ENCODE measurements around the gene ELK3.

Gene ELK3

DNA sequence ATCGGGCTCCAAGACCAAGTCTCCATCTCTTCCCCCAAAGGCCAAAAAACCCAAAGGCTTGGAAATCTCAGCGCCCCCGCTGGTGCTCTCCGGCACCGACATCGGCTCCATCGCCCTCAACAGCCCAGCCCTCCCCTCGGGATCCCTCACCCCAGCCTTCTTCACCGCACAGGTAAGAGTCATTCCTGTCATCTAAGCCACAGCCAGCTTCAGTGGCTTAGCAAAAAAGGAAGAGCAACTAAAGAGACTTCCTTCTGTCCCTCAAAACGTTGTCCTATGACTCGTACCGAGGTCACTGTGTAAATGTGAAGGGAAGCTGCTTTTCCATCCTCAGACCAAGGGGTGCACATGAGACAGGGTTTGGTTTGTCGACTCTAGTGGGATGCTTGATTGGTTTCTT lies 53.4 kb downstream of the ELK3 start:
- Histone ChIP-seq H3K4me3 (replicated peaks; ENCODE audit: insufficient read depth, low read length) (no peak overlapping the region), H3K27me3 (ENCODE audit: insufficient read depth, poor library complexity, severe bottlenecking) (no peaks in the 10 kb centered on the region), H3K27ac (replicated peaks) (no peak overlapping the region)
- DNase-seq (ENCODE audit: low read depth in 1 of 2, low spot score in 1 of 2): no peak
- TF ChIP-seq SPI1 (IDR thresholded peaks at IDR 0.05; ENCODE audit: borderline replicate concordance, low read depth): no peak
- TF ChIP-seq POLR2AphosphoS5 (IDR thresholded peaks at IDR 0.05; ENCODE audit: low read depth): no peak
- TF ChIP-seq GABPA (IDR thresholded peaks at IDR 0.05; ENCODE audit: low read depth): no peak
- TF ChIP-seq, protein P1, sequence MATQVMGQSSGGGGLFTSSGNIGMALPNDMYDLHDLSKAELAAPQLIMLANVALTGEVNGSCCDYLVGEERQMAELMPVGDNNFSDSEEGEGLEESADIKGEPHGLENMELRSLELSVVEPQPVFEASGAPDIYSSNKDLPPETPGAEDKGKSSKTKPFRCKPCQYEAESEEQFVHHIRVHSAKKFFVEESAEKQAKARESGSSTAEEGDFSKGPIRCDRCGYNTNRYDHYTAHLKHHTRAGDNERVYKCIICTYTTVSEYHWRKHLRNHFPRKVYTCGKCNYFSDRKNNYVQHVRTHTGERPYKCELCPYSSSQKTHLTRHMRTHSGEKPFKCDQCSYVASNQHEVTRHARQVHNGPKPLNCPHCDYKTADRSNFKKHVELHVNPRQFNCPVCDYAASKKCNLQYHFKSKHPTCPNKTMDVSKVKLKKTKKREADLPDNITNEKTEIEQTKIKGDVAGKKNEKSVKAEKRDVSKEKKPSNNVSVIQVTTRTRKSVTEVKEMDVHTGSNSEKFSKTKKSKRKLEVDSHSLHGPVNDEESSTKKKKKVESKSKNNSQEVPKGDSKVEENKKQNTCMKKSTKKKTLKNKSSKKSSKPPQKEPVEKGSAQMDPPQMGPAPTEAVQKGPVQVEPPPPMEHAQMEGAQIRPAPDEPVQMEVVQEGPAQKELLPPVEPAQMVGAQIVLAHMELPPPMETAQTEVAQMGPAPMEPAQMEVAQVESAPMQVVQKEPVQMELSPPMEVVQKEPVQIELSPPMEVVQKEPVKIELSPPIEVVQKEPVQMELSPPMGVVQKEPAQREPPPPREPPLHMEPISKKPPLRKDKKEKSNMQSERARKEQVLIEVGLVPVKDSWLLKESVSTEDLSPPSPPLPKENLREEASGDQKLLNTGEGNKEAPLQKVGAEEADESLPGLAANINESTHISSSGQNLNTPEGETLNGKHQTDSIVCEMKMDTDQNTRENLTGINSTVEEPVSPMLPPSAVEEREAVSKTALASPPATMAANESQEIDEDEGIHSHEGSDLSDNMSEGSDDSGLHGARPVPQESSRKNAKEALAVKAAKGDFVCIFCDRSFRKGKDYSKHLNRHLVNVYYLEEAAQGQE (IDR thresholded peaks at IDR 0.05; ENCODE audit: insufficient replicate concordance, low read depth): no peak
- TF ChIP-seq, protein P2, sequence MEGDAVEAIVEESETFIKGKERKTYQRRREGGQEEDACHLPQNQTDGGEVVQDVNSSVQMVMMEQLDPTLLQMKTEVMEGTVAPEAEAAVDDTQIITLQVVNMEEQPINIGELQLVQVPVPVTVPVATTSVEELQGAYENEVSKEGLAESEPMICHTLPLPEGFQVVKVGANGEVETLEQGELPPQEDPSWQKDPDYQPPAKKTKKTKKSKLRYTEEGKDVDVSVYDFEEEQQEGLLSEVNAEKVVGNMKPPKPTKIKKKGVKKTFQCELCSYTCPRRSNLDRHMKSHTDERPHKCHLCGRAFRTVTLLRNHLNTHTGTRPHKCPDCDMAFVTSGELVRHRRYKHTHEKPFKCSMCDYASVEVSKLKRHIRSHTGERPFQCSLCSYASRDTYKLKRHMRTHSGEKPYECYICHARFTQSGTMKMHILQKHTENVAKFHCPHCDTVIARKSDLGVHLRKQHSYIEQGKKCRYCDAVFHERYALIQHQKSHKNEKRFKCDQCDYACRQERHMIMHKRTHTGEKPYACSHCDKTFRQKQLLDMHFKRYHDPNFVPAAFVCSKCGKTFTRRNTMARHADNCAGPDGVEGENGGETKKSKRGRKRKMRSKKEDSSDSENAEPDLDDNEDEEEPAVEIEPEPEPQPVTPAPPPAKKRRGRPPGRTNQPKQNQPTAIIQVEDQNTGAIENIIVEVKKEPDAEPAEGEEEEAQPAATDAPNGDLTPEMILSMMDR (IDR thresholded peaks at IDR 0.05; ENCODE audit: insufficient read depth, low read length): no peak

DNA sequence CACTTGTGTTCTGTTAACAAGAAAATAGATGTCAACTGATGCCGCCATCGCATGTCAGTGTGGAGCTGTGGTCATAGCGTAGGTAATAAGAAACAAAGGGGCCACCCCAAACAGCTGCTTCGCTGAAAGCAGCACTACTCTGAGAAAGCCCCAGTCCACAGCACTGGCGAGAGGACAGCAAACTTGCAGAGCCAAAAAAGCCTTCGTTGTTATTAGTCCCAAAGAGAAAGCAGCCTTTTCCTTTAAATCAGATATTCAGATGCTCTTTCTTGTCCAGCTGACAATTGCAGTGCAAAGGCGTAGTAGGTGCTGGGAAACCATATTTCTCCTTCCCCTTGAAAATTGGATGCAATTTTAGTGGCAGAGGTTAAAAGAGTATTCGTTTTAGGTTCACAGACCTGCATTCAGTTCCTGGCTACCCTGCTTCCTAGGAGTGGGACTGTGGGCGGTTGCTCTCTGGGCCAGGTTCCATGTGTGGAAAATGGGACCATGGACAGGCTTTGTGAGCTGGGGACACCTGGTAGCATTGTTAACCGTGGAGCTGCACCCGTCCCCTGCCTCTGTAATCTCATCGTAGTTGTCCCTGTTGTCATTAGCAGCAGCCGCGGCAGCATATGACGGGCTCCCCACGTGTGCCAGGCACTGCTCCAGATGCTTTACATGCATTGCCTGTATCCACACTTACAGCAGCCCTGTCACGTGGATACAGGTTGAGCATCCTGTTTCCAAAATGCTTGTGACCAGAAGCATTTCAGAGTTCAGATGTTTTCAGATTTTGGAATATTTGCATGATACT lies 54.2 kb downstream of the ELK3 start:
- Histone ChIP-seq H3K4me3 (replicated peaks; ENCODE audit: insufficient read depth, low read length) (no peak overlapping the region), H3K27me3 (ENCODE audit: insufficient read depth, poor library complexity, severe bottlenecking) (no peaks in the 10 kb centered on the region), H3K27ac (replicated peaks) (no peak overlapping the region)
- no peak for DNase-seq (ENCODE audit: low read depth in 1 of 2, low spot score in 1 of 2)
- TF ChIP-seq, protein P1 (IDR thresholded peaks at IDR 0.05; ENCODE audit: insufficient replicate concordance, low read depth): no peak
- no peak for TF ChIP-seq SPI1 (IDR thresholded peaks at IDR 0.05; ENCODE audit: borderline replicate concordance, low read depth)
- TF ChIP-seq GABPA (IDR thresholded peaks at IDR 0.05; ENCODE audit: low read depth): no peak
- no peak for TF ChIP-seq POLR2AphosphoS5 (IDR thresholded peaks at IDR 0.05; ENCODE audit: low read depth)
- TF ChIP-seq, protein P2 (IDR thresholded peaks at IDR 0.05; ENCODE audit: insufficient read depth, low read length): no peak

DNA sequence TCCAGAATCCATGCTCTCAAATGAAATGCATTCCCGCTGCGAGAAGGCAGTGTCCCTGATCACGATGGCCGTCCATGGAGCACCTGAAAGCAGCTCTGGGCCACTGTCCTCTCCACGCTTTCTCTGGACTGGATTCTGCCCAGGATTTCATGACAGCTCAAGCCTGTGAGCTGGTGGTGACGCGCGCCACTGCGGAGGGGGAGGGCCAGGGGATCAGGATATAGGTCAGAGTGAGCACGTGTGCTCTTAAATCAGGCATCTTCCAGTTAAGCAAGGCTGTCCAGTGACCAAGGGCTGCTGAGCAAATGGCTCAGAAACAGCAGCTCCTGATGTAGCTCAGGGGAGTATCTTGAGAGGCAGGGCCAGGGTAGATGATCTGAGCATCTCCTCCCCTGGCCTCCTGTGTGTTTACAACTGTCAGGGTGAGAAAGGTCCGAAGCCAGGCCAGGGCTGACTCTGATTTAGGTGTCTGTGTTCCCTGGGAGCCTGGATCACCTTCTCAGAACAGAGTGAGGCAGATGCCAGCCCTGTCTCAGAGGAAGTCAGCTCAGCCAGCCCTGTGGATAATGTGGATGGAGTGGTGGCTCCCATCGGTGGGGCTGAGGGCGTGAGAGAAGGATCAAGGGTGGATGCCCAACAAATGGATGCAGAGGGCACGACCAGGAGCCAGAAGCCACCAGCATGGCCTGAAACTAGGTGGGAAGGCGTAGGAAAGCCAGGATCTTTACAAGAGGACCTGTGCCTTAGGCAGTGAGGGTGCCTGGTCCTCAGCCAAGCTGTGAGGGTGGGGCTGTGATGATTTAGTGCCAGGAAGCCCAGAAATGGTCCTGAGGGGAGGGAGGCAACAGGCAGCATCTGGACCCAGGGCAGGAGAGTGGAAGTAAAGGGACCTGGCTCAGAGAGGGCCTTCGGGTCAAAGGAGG lies 55.3 kb downstream of the ELK3 start:
- TF ChIP-seq SPI1 (IDR thresholded peaks at IDR 0.05; ENCODE audit: borderline replicate concordance, low read depth) (no peak), GABPA (IDR thresholded peaks at IDR 0.05; ENCODE audit: low read depth) (no peak), POLR2AphosphoS5 (IDR thresholded peaks at IDR 0.05; ENCODE audit: low read depth) (no peak)
- TF ChIP-seq, protein P2 (IDR thresholded peaks at IDR 0.05; ENCODE audit: insufficient read depth, low read length): no peak
- TF ChIP-seq, protein P1 (IDR thresholded peaks at IDR 0.05; ENCODE audit: insufficient replicate concordance, low read depth): no peak

More for the DNA sequence above, 55.3 kb downstream of the ELK3 start:
- Histone ChIP-seq H3K27me3 (ENCODE audit: insufficient read depth, poor library complexity, severe bottlenecking) (no peaks in the 10 kb centered on the region), H3K27ac (replicated peaks) (no peak overlapping the region), H3K4me3 (replicated peaks; ENCODE audit: insufficient read depth, low read length) (no peak overlapping the region)
- DNase-seq (ENCODE audit: low read depth in 1 of 2, low spot score in 1 of 2): no peak
